Measurements from ENCODE around the gene RPH3AL.

The RPH3AL gene

DNA sequence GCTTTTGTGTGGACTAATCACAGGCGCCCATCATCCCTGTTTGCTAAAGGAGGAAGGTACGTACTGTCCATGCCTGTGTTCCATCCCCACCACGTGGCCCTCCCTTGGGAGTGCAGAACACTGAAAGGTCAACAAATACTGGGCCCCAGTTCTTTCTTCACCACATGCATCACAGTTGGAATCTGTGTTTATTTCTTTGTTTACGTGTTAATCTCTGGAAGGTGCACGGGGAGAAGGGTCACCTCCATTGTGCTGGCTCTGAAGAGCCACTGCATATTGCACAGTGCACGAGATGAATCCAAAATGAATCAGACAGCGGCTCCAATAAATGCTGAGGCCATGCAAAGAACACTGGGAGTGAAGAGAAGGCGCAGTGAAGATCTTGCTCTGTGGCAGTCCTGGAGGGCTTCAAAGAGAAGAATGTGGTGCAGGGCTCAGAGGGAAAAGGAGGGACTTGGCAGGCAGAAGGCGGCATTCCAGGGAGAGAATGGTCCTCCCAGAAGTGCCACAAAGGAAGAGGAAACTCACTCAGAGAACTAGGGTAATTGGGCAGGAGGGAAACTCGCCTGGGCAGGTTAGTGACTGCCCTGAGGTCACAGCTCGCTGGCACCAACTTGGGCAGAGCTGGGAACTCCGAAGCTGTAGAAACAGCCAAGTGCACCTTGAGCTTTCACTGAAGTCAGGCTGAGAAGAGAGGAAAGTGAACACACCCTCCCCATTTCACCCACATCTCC is 3.7 kb downstream of the RPH3AL start:
- H2AFZ ChIP-seq (ENCODE audit: insufficient read depth, low read length, poor library complexity) = no peak overlapping the region
- no peak for DNase-seq
- no peak overlapping the region for H2BK120ac ChIP-seq (ENCODE audit: insufficient read depth, low read length, poor library complexity)
- H3K27me3 ChIP-seq (ENCODE audit: insufficient read depth, low read length) = no peaks in the 10 kb centered on the region
- H3K27ac ChIP-seq (ENCODE audit: low read depth, low read length) = no peak overlapping the region
- no peak overlapping the region for H3K14ac ChIP-seq (ENCODE audit: low read length)
- no peak overlapping the region for H2BK12ac ChIP-seq (ENCODE audit: low read length)
- no peak overlapping the region for H2AK5ac ChIP-seq (ENCODE audit: low read length)
- H3K4me3 ChIP-seq (ENCODE audit: low read depth, low read length) = no peak overlapping the region
- no peak overlapping the region for H3K23ac ChIP-seq (ENCODE audit: low read length)
- no peak overlapping the region for H4K91ac ChIP-seq (ENCODE audit: low read depth, low read length)
- no peak overlapping the region for H3K18ac ChIP-seq (ENCODE audit: low read length)
- no peak overlapping the region for H3K4me2 ChIP-seq (ENCODE audit: low read length)
- H3K9ac ChIP-seq (ENCODE audit: low read length) = no peak overlapping the region
- H4K8ac ChIP-seq (ENCODE audit: low read depth, low read length) = no peak overlapping the region
- H4K12ac ChIP-seq (ENCODE audit: low read depth, low read length) = no peak overlapping the region
- H3K79me1 ChIP-seq (ENCODE audit: low read length) = peaks cover 12% of the 10 kb centered on the region
- no peaks in the 10 kb centered on the region for H3K36me3 ChIP-seq (ENCODE audit: control insufficient read depth in 1 of 2, insufficient read depth in 2 of 2, low read length in 2 of 2)
- no peaks in the 10 kb centered on the region for H3K9me3 ChIP-seq (ENCODE audit: insufficient read depth, low read depth, low read length)
- no peak overlapping the region for H3K4ac ChIP-seq (ENCODE audit: low read depth, low read length)
- no CpG with 5 or more reads among the region's 12 CpGs for WGBS (ENCODE audit: extremely low coverage, insufficient coverage, insufficient read length)
- H3K79me2 ChIP-seq (ENCODE audit: control insufficient read depth, insufficient read depth, low read length, poor library complexity) = no peaks in the 10 kb centered on the region
- H2BK5ac ChIP-seq (ENCODE audit: low read depth, low read length, poor library complexity) = no peak overlapping the region
- peaks cover 15 to 20% of the 10 kb centered on the region in 2 experiments for H3K4me1 ChIP-seq (ENCODE audit: control insufficient read depth in 1 of 2, insufficient read depth in 2 of 2, low read length in 2 of 2)

DNA sequence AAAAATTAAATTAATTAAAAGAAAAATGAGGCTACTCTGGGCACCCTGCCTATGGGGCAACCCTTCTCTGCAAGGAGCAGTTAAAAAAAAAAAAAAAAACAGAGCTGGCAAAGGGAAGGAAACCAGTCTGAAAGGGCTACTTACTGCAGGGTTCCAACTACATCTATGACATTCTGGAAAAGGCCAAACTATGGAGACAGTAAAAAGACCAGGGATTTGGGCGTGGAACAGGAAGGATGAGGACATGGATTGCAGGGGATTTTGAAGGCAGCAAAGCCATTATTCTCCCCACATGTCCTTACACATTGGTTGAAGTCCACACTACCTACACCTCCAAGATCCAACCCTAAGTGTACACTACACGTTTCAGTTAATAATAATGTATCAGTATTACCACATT is 4.6 kb downstream of the RPH3AL start:
- Histone ChIP-seq H3K79me1 (ENCODE audit: low read length) (peaks cover 12% of the 10 kb centered on the region), H2BK12ac (ENCODE audit: low read length) (no peak overlapping the region), H3K4me2 (ENCODE audit: low read length) (no peak overlapping the region), H4K8ac (ENCODE audit: low read depth, low read length) (no peak overlapping the region), H3K9me3 (ENCODE audit: insufficient read depth, low read depth, low read length) (no peaks in the 10 kb centered on the region), H2AK5ac (ENCODE audit: low read length) (no peak overlapping the region), H3K4ac (ENCODE audit: low read depth, low read length) (no peak overlapping the region), H3K4me3 (ENCODE audit: low read depth, low read length) (no peak overlapping the region), H3K27ac (ENCODE audit: low read depth, low read length) (no peak overlapping the region), H2AFZ (ENCODE audit: insufficient read depth, low read length, poor library complexity) (no peak overlapping the region), H3K4me1 (ENCODE audit: control insufficient read depth in 1 of 2, insufficient read depth in 2 of 2, low read length in 2 of 2) (peaks cover 15 to 18% of the 10 kb centered on the region in 2 experiments), H3K9ac (ENCODE audit: low read length) (no peak overlapping the region), H3K18ac (ENCODE audit: low read length) (no peak overlapping the region), H3K23ac (ENCODE audit: low read length) (no peak overlapping the region), H4K12ac (ENCODE audit: low read depth, low read length) (no peak overlapping the region), H4K91ac (ENCODE audit: low read depth, low read length) (no peak overlapping the region), H3K36me3 (ENCODE audit: control insufficient read depth in 1 of 2, insufficient read depth in 2 of 2, low read length in 2 of 2) (no peaks in the 10 kb centered on the region), H3K79me2 (ENCODE audit: control insufficient read depth, insufficient read depth, low read length, poor library complexity) (no peaks in the 10 kb centered on the region), H2BK5ac (ENCODE audit: low read depth, low read length, poor library complexity) (no peak overlapping the region), H2BK120ac (ENCODE audit: insufficient read depth, low read length, poor library complexity) (no peak overlapping the region), H3K14ac (ENCODE audit: low read length) (no peak overlapping the region), H3K27me3 (ENCODE audit: insufficient read depth, low read length) (no peaks in the 10 kb centered on the region)
- no CpG with 5 or more reads among the region's 2 CpGs for WGBS (ENCODE audit: extremely low coverage, insufficient coverage, insufficient read length)
- DNase-seq = no peak

DNA sequence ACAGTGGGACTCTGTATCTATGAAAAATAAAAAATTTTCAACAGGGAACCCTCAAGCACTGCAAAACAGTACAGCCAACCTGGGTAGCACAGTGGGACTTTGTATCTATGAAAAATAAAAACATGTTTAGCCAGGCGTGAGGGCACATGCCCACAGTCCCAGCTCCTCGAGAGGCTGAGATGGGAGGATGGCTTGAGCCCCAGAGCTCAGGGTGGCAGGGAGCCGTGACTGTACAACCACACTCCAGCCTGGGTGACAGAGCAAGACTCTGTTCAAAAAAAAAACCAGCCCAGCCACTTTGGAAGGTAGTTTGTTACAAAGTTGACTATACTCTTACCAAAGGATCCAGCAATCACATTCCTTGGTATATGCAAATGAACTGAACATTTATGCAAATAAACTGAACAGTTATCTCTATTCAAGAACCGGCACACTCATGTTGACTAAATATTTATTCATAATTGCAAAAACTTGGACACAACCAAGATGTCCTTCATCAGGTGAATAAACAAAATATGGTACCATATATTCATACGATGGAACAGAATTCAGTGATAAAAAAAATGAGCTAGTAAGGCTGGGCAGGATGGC is 5.2 kb downstream of the RPH3AL start:
- Histone ChIP-seq H3K79me1 (ENCODE audit: low read length) (peaks cover 7% of the 10 kb centered on the region), H3K14ac (ENCODE audit: low read length) (no peak overlapping the region), H4K91ac (ENCODE audit: low read depth, low read length) (no peak overlapping the region), H3K79me2 (ENCODE audit: control insufficient read depth, insufficient read depth, low read length, poor library complexity) (no peaks in the 10 kb centered on the region), H2BK5ac (ENCODE audit: low read depth, low read length, poor library complexity) (no peak overlapping the region), H3K27ac (ENCODE audit: low read depth, low read length) (no peak overlapping the region), H2AFZ (ENCODE audit: insufficient read depth, low read length, poor library complexity) (no peak overlapping the region), H3K4me3 (ENCODE audit: low read depth, low read length) (no peak overlapping the region), H3K4ac (ENCODE audit: low read depth, low read length) (no peak overlapping the region), H3K9me3 (ENCODE audit: insufficient read depth, low read depth, low read length) (no peaks in the 10 kb centered on the region), H3K23ac (ENCODE audit: low read length) (no peak overlapping the region), H3K9ac (ENCODE audit: low read length) (no peak overlapping the region), H4K12ac (ENCODE audit: low read depth, low read length) (no peak overlapping the region), H3K18ac (ENCODE audit: low read length) (no peak overlapping the region), H3K4me1 (ENCODE audit: control insufficient read depth in 1 of 2, insufficient read depth in 2 of 2, low read length in 2 of 2) (peaks cover 10 to 13% of the 10 kb centered on the region in 2 experiments), H2BK12ac (ENCODE audit: low read length) (no peak overlapping the region), H4K8ac (ENCODE audit: low read depth, low read length) (no peak overlapping the region), H3K4me2 (ENCODE audit: low read length) (no peak overlapping the region), H2AK5ac (ENCODE audit: low read length) (no peak overlapping the region), H2BK120ac (ENCODE audit: insufficient read depth, low read length, poor library complexity) (no peak overlapping the region), H3K36me3 (ENCODE audit: control insufficient read depth in 1 of 2, insufficient read depth in 2 of 2, low read length in 2 of 2) (no peaks in the 10 kb centered on the region), H3K27me3 (ENCODE audit: insufficient read depth, low read length) (no peaks in the 10 kb centered on the region)
- no CpG with 5 or more reads among the region's 5 CpGs for WGBS (ENCODE audit: extremely low coverage, insufficient coverage, insufficient read length)
- no peak for DNase-seq

DNA sequence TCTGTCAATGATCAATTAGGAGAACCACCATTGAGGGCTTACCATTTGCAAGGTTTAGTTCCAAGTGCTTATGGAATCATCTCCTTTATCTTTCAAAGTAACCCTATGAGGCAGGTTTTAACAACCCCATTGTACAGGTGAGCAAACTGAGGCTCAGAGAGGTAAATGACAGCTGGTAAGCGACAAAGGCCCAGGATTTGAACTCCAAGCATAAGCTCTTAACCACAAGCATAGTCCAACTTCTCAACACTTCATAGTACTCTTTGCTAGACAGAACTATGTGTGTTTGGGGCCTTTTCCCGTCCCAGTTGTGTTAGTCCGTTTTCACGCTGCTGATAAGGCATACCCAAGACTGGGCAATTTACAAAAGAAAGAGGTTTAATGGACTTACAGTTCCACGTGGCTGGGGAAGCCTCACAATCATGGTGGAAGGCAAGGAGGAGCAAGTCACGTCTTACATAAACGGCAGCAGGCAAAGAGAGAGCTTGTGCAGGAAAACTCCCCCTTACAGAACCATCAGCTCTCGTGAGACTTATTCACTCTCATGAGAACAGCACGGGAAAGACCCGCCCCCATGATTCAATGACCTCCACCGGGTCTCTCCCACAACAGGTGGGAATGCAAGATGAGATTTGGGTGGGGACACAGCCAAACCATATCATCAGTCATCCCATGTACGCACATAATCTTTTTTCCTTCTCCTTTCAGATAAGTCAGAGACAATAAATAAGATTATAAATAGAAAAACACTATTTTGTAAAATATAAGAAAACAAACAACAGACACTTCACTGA is 6.4 kb downstream of the RPH3AL start:
- Histone ChIP-seq H3K4ac (ENCODE audit: low read depth, low read length) (no peak overlapping the region), H3K9me3 (ENCODE audit: insufficient read depth, low read depth, low read length) (no peaks in the 10 kb centered on the region), H3K36me3 (ENCODE audit: control insufficient read depth in 1 of 2, insufficient read depth in 2 of 2, low read length in 2 of 2) (no peaks in the 10 kb centered on the region), H3K14ac (ENCODE audit: low read length) (no peak overlapping the region), H4K8ac (ENCODE audit: low read depth, low read length) (no peak overlapping the region), H3K9ac (ENCODE audit: low read length) (no peak overlapping the region), H3K4me3 (ENCODE audit: low read depth, low read length) (no peak overlapping the region), H3K79me1 (ENCODE audit: low read length) (peaks cover 3% of the 10 kb centered on the region), H3K4me1 (ENCODE audit: control insufficient read depth in 1 of 2, insufficient read depth in 2 of 2, low read length in 2 of 2) (peaks cover 6 to 7% of the 10 kb centered on the region in 2 experiments), H3K4me2 (ENCODE audit: low read length) (no peak overlapping the region), H2AK5ac (ENCODE audit: low read length) (no peak overlapping the region), H3K18ac (ENCODE audit: low read length) (no peak overlapping the region), H2BK12ac (ENCODE audit: low read length) (no peak overlapping the region), H2BK120ac (ENCODE audit: insufficient read depth, low read length, poor library complexity) (no peak overlapping the region), H4K91ac (ENCODE audit: low read depth, low read length) (no peak overlapping the region), H2AFZ (ENCODE audit: insufficient read depth, low read length, poor library complexity) (no peak overlapping the region), H4K12ac (ENCODE audit: low read depth, low read length) (no peak overlapping the region), H3K79me2 (ENCODE audit: control insufficient read depth, insufficient read depth, low read length, poor library complexity) (no peaks in the 10 kb centered on the region), H3K23ac (ENCODE audit: low read length) (no peak overlapping the region), H3K27me3 (ENCODE audit: insufficient read depth, low read length) (no peaks in the 10 kb centered on the region), H2BK5ac (ENCODE audit: low read depth, low read length, poor library complexity) (no peak overlapping the region), H3K27ac (ENCODE audit: low read depth, low read length) (no peak overlapping the region)
- WGBS (ENCODE audit: extremely low coverage, insufficient coverage, insufficient read length) = no CpG with 5 or more reads among the region's 12 CpGs
- no peak for DNase-seq

Measured in trophoblast cell (in vitro differentiated cells and primary cell).